Urothelium cell line (cell line): ENCODE measurements around the gene IFITM10.
A peak's percentile ranks its signal among the peaks of the same experiment; 100 is the strongest.

ENCODE experiments used
- DNase-seq: peaks from one replicate; pipeline ENCODE4 v3.0.0; 2011; ENCODE audit warnings: low spot score, mixed read lengths
- FAIRE-seq: peaks from 2 replicates; lab custom pipeline; 2011; peaks lifted over from hg19 to GRCh38; lab: Jason Lieb, UNC

IFITM10 gene

GRCh38 chr11:1763796-1764661, 13.6 kb upstream of the IFITM10 start, which contains the start of gene CTSD:
Gene CTSD, minus strand, starts transcription at chr11:1763927. Its CDS starts 68 bp downstream, at chr11:1763859.
- no peak for FAIRE-seq
- DNase-seq: peak; percentile 92

GRCh38 chr11:1763336-1763795, 13.0 kb upstream of the IFITM10 start:
- no peak for FAIRE-seq
- no peak for DNase-seq

DNA sequence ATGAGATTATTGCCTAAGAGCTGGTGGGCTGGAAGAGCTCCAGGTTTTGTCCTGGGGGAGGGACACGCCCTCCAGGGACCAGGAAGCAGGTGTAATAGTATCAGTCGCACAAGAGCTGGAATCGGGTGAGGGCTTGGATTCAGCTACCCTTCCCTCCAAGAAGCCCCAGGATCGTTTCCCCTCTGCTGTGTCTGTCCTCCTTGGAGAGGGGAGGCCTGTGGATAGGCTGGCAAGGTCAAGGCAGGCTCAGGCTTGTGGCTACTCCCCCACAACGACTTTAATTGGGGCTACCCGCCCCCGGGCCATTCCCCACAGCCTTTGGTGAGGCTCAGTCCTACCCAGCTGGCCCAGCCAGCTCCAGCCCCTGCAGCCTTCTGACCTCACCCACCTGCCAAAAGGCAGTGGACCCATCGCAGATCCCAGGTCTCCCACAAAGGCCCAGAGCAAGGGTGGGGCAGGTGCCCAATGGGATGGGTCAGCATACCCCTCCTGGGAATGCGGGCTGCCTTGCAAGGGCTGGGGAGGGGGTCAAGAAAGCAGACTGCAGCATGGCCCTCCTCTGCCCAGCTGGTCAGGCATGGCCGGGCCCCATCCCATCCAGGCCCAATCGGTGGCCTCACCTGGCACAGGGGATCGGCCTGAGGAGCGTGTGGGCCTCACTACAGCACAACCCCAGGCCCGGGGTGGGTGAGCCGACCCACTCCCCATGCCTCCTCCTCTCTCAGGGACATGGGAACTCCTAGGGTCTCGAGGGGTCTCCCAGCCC, 12.3 kb upstream of the IFITM10 start:
- FAIRE-seq (no peak), DNase-seq (no peak)

DNA sequence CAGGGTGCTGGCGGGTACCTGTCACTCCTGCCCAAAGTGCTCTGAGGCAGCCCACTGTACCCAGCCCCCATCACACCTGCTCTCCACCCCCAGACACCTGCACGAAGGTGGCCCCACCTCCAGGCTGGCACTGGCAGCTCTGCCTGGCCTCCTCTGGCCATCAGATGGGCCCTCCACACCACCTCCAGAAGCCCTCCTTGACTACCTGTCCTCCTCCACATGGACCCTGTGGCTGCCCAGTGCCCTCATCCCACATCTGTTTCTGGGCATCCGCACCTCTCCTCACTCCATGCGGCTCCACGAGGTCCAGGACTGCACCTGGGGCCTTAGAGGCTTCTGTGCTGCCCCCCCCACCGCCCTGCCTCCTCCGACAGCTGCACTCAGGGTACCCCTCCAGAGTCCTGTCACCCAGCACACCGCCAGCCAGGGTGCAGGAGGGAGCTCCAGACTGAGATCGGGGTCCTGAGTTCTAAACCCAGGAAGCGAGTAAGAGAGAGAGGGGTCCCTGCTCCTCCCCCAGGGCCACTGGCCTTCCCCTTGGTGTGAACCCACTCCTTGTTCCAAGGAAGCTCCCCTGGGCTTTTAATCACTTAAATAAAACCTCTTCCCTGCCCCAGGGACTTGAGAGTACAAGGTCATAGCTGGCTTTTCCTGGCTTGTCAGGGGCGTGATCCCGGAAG, 11.6 kb upstream of the IFITM10 start:
- DNase-seq: no peak
- FAIRE-seq: no peak

GRCh38 chr11:1761110-1761856, 10.9 kb upstream of the IFITM10 start:
- DNase-seq (no peak), FAIRE-seq (no peak)

DNA sequence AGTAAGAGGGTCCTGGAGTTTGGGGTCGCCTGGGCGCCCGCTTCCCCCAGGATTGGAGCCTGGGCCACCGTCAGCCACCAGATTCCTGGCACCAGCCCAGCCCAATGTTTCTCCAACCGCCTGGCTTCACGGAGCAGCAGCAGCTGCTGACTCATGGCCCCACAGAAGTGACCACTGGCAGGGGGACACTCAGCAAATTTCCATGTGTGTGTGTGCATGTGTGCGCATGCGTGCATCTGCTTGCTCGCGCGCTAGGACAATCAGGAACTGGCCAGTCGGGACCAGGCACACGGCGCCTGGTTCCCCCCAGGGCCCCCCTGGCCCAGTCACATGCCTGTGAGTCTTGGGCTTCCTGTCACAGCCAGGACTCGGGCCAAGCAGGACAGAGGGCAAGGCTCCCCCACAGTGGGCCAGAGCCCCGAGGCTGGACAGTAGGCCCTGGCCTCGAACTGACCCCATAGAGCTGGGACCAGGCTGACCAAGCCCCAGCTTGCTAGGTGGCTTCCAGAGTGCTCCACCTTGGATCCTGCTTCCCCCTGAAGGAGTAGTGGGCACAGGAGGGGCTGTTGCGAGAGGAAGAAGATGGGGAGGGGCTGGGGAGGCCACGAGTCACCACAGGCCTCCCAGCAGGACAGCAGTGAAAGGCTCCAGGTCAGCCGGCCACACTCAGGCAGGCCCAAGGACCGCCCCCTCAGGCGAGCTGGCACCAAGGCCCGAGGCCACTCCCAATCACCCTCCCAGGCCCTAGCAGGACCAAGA, 10.1 kb upstream of the IFITM10 start:
- FAIRE-seq (no peak), DNase-seq (no peak)

DNA sequence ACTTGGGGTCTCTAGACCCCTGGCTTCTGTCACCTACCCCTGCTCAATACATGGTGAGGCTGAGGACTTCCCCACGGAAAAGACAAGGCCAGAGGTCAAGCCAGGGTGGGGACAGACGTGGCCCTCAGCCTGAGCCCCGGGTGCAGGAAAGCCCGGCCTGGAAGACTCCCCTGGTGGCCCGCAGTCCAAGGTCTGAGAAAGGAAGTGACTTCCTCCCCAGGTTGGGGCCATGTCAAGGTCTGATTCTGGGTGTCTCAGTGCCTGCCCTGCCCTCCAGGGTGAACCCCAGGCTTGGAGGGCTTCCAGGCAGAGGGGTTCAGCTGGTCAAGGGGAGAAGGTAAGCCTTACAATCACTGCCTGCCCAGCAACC, 9.4 kb upstream of the IFITM10 start:
- FAIRE-seq (no peak), DNase-seq (no peak)

GRCh38 chr11:1759151-1759850, 8.9 kb upstream of the IFITM10 start:
- DNase-seq (no peak), FAIRE-seq (no peak)

DNA sequence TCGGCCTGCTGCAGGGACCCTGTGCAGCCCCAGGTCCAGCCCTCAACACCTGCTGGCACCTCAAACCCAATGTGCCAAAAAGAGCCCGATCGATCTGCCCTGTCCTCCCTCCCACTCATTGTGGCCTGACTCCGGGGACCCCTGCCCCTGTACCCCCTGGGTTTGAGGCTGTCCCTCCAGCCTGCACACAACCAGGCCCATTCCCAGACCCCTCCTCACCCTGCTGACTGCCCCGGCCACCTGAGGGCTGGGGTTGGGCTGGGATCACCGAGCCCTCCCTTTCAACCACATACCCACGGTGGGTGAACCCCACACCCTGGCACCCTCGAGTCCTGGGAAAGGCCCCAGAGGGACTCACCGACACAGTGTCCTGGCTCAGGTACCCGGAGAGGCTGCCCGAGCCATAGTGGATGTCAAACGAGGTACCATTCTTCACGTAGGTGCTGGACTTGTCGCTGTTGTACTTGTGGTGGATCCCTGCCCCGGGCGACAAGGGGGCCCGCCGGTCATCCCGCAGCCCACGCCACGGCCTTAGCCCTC, 8.3 kb upstream of the IFITM10 start:
- FAIRE-seq: no peak

DNA sequence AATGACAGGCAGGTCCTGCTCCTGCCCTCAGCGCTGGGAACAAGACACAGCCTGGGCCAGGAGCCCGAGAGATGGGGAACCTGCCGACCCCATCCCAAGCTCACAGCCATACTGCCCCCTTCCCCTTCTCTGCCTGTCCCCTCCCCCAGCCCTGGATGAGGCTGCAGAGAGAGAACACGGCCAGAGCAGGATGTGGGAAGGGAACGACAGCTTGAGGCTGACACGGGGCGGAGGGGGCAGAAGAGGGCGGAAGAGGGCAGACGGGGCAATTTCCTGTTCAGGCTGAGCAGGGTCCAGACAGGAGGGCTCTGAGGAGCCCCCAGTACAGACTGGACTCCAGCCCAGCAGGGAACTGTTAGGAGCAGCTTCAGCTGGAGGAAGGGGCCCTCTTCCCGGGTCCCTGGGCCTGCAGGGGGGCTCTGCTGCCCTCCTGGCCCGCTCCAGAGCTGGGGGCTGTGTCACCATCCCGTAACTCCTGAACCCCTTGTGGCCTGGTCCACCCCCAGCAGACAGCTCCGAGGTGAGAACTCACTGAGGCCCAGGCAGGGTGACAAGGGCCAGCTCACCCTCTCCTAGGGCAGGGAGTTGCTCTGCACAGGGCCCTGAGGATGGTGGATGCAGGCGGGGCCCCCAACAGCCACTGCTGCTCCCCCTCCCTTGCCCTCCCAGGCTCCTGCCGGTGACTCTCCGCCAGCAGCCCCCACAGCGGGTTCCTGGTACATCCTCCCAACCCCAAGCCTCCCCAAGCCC, 7.6 kb upstream of the IFITM10 start:
- FAIRE-seq (no peak), DNase-seq (no peak)

More for the DNA sequence above, 8.3 kb upstream of the IFITM10 start:
- no peak for DNase-seq

- DNase-seq: no peak
- no peak for FAIRE-seq
Measured at GRCh38 chr11:1756791-1757771, 6.7 kb upstream of the IFITM10 start.

- no peak for FAIRE-seq
- no peak for DNase-seq
Measured at GRCh38 chr11:1755692-1756561, 5.5 kb upstream of the IFITM10 start.

- DNase-seq: no peak
- no peak for FAIRE-seq
Measured at GRCh38 chr11:1755344-1755691, 4.9 kb upstream of the IFITM10 start.

DNA sequence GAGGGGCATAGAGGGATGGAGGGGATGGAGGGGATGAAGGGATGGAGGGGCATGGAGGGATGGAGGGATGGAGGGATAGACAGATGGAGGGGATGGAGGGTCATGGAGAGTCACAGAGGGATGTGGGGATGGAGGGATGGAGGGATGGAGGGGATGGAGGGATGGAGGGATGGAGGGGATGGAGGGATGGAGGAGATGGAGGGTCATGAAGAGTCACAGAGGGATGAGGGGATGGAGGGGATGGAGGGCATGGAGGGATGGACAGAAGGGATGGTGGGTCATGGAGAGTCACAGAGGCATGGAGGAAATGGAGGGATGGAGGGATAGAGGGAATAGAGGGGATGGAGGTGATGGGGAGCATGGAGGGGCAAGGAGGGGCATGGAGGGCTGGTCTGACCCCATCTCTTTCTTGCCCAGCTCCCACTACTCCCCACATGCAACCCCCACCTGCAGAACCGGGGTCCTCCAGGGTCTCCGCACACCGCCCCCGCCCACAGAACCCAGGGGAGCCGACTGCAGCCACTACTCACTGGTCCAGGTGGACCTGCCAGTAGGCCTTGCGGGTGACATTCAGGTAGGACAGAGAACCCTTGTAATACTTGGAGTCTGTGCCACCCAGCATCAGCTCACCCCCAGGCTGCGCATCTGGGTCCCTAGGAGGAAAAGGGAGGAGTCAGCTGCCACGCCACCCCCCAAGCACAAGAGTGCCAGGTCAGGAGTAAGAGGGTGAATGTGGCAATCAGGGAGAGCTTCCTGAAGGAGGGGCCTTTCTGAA, 4.2 kb upstream of the IFITM10 start:
- FAIRE-seq (no peak), DNase-seq (no peak)

GRCh38 chr11:1753929-1754305, 3.5 kb upstream of the IFITM10 start:
- no peak for DNase-seq
- FAIRE-seq: no peak
